H1 (cell line): ENCODE measurements around the gene MAGI2. TPM values are rescaled to one million over a fixed set of nuclear protein-coding genes. Genes with fewer than 3 reads are reported as not detected.

Experiments used
- CTCF ChIA-PET: fragments of 300-600 bp; sonication (Branson Sonifier 250); formaldehyde crosslinking; loops from one replicate; lab custom pipeline; 2021; ENCODE audit not compliant: partially characterized antibody; lab: Charles Lee
- POLR2A ChIA-PET: fragments of 300-600 bp; sonication (Branson Sonifier 250); formaldehyde crosslinking; loops from one replicate; lab custom pipeline; 2021; ENCODE audit warnings: inconsistent platforms; ENCODE audit not compliant: partially characterized antibody; lab: Charles Lee
- DNase-seq, 2 experiments: peaks; one replicate each; pipeline versions ENCODE4 v3.0.0 to v3.0.0-alpha.2; 2010 to 2022; ENCODE audit warnings: low spot score in 2 of 2, low read depth in 1 of 2, mixed read lengths in 1 of 2
- FAIRE-seq: peaks from 2 replicates; lab custom pipeline; 2011; peaks lifted over from hg19 to GRCh38; lab: Jason Lieb, UNC
- H2AFZ ChIP-seq: 2 replicates; pipeline ENCODE4 v1.8.1; 2012; ENCODE audit warnings: low read length, inconsistent platforms
- H2AK5ac ChIP-seq: 2 replicates; pipeline ENCODE4 v1.6.1; 2013; ENCODE audit warnings: low read depth, low read length
- H2BK120ac ChIP-seq: replicated peaks from 2 replicates; pipeline ENCODE3; 2013; ENCODE audit warnings: low read depth, low read length, inconsistent platforms
- H2BK12ac ChIP-seq: 2 replicates; pipeline ENCODE4 v1.6.1; 2013; ENCODE audit warnings: low read depth, low read length
- H2BK15ac ChIP-seq: 2 replicates; pipeline ENCODE4 v1.6.1; 2013; ENCODE audit warnings: low read length
- H2BK20ac ChIP-seq: 2 replicates; pipeline ENCODE4 v1.6.1; 2013; ENCODE audit warnings: low read length
- H2BK5ac ChIP-seq: 2 replicates; pipeline ENCODE4 v1.6.1; 2013; ENCODE audit warnings: low read depth, low read length
- H3K14ac ChIP-seq: 2 replicates; pipeline ENCODE4 v1.6.1; 2013; ENCODE audit warnings: inconsistent platforms; ENCODE audit not compliant: insufficient read length
- H3K18ac ChIP-seq: 2 replicates; pipeline ENCODE4 v1.6.1; 2013; ENCODE audit warnings: low read length; ENCODE audit errors: extremely low read depth
- H3K23ac ChIP-seq: 2 replicates; pipeline ENCODE4 v1.6.1; 2013; ENCODE audit warnings: inconsistent platforms; ENCODE audit not compliant: insufficient read length
- H3K23me2 ChIP-seq: 2 replicates; pipeline ENCODE4 v1.6.1; 2013; ENCODE audit warnings: low read depth, low read length
- H3K27ac ChIP-seq: 2 replicates; pipeline ENCODE4 v1.6.1; 2011; ENCODE audit warnings: low read depth, low read length, inconsistent platforms
- H3K27me3 ChIP-seq, 4 experiments: replicated peaks in 1 of 4; 1 replicate in 1 of 4; 2 replicates in 3 of 4; pipeline versions ENCODE4 v1.6.1 to v1.8.1; 2011 to 2013; ENCODE audit warnings: low read length in 3 of 4, mild to moderate bottlenecking in 3 of 4, inconsistent platforms in 2 of 4, mixed read lengths in 2 of 4, moderate library complexity in 1 of 4; ENCODE audit not compliant: control insufficient read depth in 3 of 4, insufficient read depth in 3 of 4; ENCODE audit errors: extremely low read depth in 1 of 4
- H3K36me3 ChIP-seq, 4 experiments: 2 replicates each; pipeline versions ENCODE4 v1.6.1 to v1.8.1; 2011 to 2013; ENCODE audit warnings: mild to moderate bottlenecking in 4 of 4, low read length in 3 of 4, moderate library complexity in 2 of 4, control low read depth in 1 of 4, inconsistent platforms in 1 of 4; ENCODE audit not compliant: insufficient read depth in 4 of 4, control insufficient read depth in 2 of 4
- H3K4ac ChIP-seq: replicated peaks from 2 replicates; pipeline ENCODE3; 2013; ENCODE audit warnings: low read length, low read depth, mixed read lengths, inconsistent platforms; ENCODE audit not compliant: insufficient read length
- H3K4me1 ChIP-seq, 4 experiments: replicated peaks in 1 of 4; 1 replicate in 1 of 4; 2 replicates in 3 of 4; pipeline versions ENCODE4 v1.6.1 to v1.8.1; 2011 to 2013; ENCODE audit warnings: low read length in 3 of 4, inconsistent platforms in 2 of 4, mixed read lengths in 1 of 4; ENCODE audit not compliant: insufficient read depth in 4 of 4, control insufficient read depth in 3 of 4
- H3K4me2 ChIP-seq, 2 experiments: 2 replicates each; pipeline versions ENCODE4 v1.6.1 to v1.8.1; 2011 to 2013; ENCODE audit warnings: low read depth in 2 of 2, low read length in 2 of 2, control low read depth in 1 of 2, inconsistent platforms in 1 of 2, mild to moderate bottlenecking in 1 of 2; ENCODE audit not compliant: insufficient read depth in 1 of 2
- H3K4me3 ChIP-seq, 4 experiments: fragments of 200-600, 300-600 bp in 1 of 4; sonication (generic), shearing (Covaris generic), sonication (Bioruptor Twin) in 1 of 4; 2 replicates each; pipeline versions ENCODE4 v1.5.1 to v1.8.1; 2011 to 2016; ENCODE audit warnings: low read length in 4 of 4, low read depth in 3 of 4, control low read depth in 2 of 4, inconsistent platforms in 2 of 4, mild to moderate bottlenecking in 2 of 4, mixed read lengths in 1 of 4, moderate library complexity in 1 of 4; ENCODE audit not compliant: insufficient read depth in 2 of 4; ENCODE audit errors: extremely low read depth in 1 of 4
- H3K56ac ChIP-seq: replicated peaks from 2 replicates; pipeline ENCODE3; 2013; ENCODE audit warnings: low read depth, mild to moderate bottlenecking, mixed read lengths, low read length, inconsistent platforms; ENCODE audit not compliant: insufficient read length
- H3K79me1 ChIP-seq: 2 replicates; pipeline ENCODE4 v1.6.1; 2013; ENCODE audit warnings: low read depth, low read length, control low read depth
- H3K79me2 ChIP-seq, 2 experiments: 2 replicates each; pipeline versions ENCODE4 v1.6.1 to v1.8.1; 2012 to 2013; ENCODE audit warnings: low read length in 2 of 2, mild to moderate bottlenecking in 2 of 2, inconsistent platforms in 1 of 2; ENCODE audit not compliant: insufficient read depth in 2 of 2, control insufficient read depth in 1 of 2
- H3K9ac ChIP-seq, 4 experiments: replicated peaks in 1 of 4; 1 replicate in 1 of 4; 2 replicates in 3 of 4; pipeline versions ENCODE4 v1.6.1 to v1.8.1; 2011 to 2013; ENCODE audit warnings: low read depth in 3 of 4, low read length in 3 of 4, control low read depth in 2 of 4, mild to moderate bottlenecking in 2 of 4, moderate library complexity in 2 of 4, inconsistent platforms in 1 of 4; ENCODE audit errors: extremely low read depth in 1 of 4
- H3K9me3 ChIP-seq, 2 experiments: 2 replicates each; pipeline versions ENCODE4 v1.6.1 to v1.8.1; 2012 to 2013; ENCODE audit warnings: mild to moderate bottlenecking in 2 of 2, moderate library complexity in 2 of 2, control low read depth in 1 of 2, inconsistent platforms in 1 of 2, low read depth in 1 of 2, low read length in 1 of 2, mixed read lengths in 1 of 2; ENCODE audit not compliant: insufficient read depth in 2 of 2
- H4K20me1 ChIP-seq, 2 experiments: replicated peaks in 1 of 2; 2 replicates each; pipeline versions ENCODE3 to v1.8.1; 2011 to 2013; ENCODE audit warnings: inconsistent platforms in 2 of 2, low read length in 2 of 2, mild to moderate bottlenecking in 1 of 2; ENCODE audit not compliant: insufficient read depth in 2 of 2, control insufficient read depth in 1 of 2
- H4K5ac ChIP-seq: 2 replicates; pipeline ENCODE4 v1.6.1; 2013; ENCODE audit warnings: low read length, low read depth, mixed read lengths, inconsistent platforms; ENCODE audit not compliant: insufficient read length
- H4K8ac ChIP-seq: 2 replicates; pipeline ENCODE4 v1.8.0; 2013; ENCODE audit warnings: mild to moderate bottlenecking, moderate library complexity, low read length, inconsistent platforms; ENCODE audit not compliant: insufficient read depth; ENCODE audit errors: extremely low read depth
- H4K91ac ChIP-seq: replicated peaks from 2 replicates; pipeline ENCODE3; 2013; ENCODE audit warnings: low read length, mixed read lengths, inconsistent platforms; ENCODE audit not compliant: insufficient read length
- BACH1 ChIP-seq: IDR thresholded peaks from 2 replicates; pipeline ENCODE4 v1.6.1; 2012; ENCODE audit warnings: low read length, improper control_type of control experiment
- CBX5 ChIP-seq: fragments of 300-800, 300-1000 bp; sonication (generic); IDR thresholded peaks from 2 replicates; pipeline ENCODE4 v1.7.1; 2016; ENCODE audit warnings: antibody characterized with exemption, low read length, low read depth
- CTBP2 ChIP-seq: IDR thresholded peaks from 2 replicates; pipeline ENCODE4 v1.7.0; 2011; ENCODE audit warnings: borderline replicate concordance, mild to moderate bottlenecking, moderate library complexity, mixed read lengths, low read length; ENCODE audit not compliant: insufficient read depth, insufficient read length
- GTF2F1 ChIP-seq: IDR thresholded peaks from 2 replicates; pipeline ENCODE4 v1.6.1; 2012; ENCODE audit warnings: low read depth, low read length, improper control_type of control experiment, borderline replicate concordance
- KDM4A ChIP-seq: IDR thresholded peaks from one replicate; pipeline ENCODE4 v1.7.1; 2012; ENCODE audit warnings: low read depth, mild to moderate bottlenecking, moderate library complexity, low read length, inconsistent platforms; ENCODE audit not compliant: severe bottlenecking
- MAX ChIP-seq: IDR thresholded peaks from 2 replicates; pipeline ENCODE4 v1.6.1; 2012; ENCODE audit warnings: inconsistent platforms
- NANOG ChIP-seq: IDR thresholded peaks from 2 replicates; pipeline ENCODE4 v1.6.1; 2011; ENCODE audit warnings: low read length, low read depth, mild to moderate bottlenecking, inconsistent platforms; ENCODE audit not compliant: insufficient read depth, poor library complexity, severe bottlenecking
- RAD21 ChIP-seq, 2 experiments: IDR thresholded peaks in 1 of 2; conservative IDR thresholded peaks in 1 of 2; 2 replicates each; pipeline ENCODE4 v1.6.1; 2011; ENCODE audit warnings: low read depth in 2 of 2, low read length in 2 of 2, improper control_type of control experiment in 1 of 2, inconsistent platforms in 1 of 2, mild to moderate bottlenecking in 1 of 2, moderate library complexity in 1 of 2
- RXRA ChIP-seq: IDR thresholded peaks from 2 replicates; pipeline ENCODE4 v1.6.1; 2011; ENCODE audit warnings: low read depth, mild to moderate bottlenecking, low read length, moderate library complexity; ENCODE audit not compliant: insufficient read depth
- SAP30 ChIP-seq: fragments of 300-600 bp; sonication (generic); IDR thresholded peaks from 2 replicates; pipeline ENCODE4 v1.7.1; 2012; ENCODE audit warnings: low read length, moderate library complexity, mild to moderate bottlenecking, inconsistent platforms; ENCODE audit not compliant: insufficient read depth, insufficient replicate concordance
- SIX5 ChIP-seq: IDR thresholded peaks from 2 replicates; pipeline ENCODE4 v1.6.1; 2011; ENCODE audit warnings: mild to moderate bottlenecking, low read depth, low read length
- SRF ChIP-seq: IDR thresholded peaks from 2 replicates; pipeline ENCODE4 v1.6.1; 2011; ENCODE audit warnings: mild to moderate bottlenecking, low read depth, low read length, moderate library complexity
- TAF7 ChIP-seq: optimal IDR thresholded peaks from 2 replicates; pipeline ENCODE3; 2011; ENCODE audit warnings: low read depth, mild to moderate bottlenecking, inconsistent platforms, low read length, moderate library complexity, borderline replicate concordance
- ZNF274 ChIP-seq: IDR thresholded peaks from 2 replicates; pipeline ENCODE4 v1.7.0; 2012; ENCODE audit warnings: low read length, borderline replicate concordance; ENCODE audit errors: extremely low read depth
- polyA plus RNA-seq, 7 experiments: library from polyadenylated mRNA; depleted of rRNA in 3 of 7; stranded (reverse) in 5 of 7; unstranded in 2 of 7; fragments of >200 nt in 5 of 7; fragments of 200-250 nt in 2 of 7; gene quantifications; 1 replicate in 5 of 7; 2 replicates in 1 of 7; 4 replicates in 1 of 7; pipeline versions ENCODE4 v1.2.1 to v1.2.3, GENCODE V29; 2011 to 2013; ENCODE audit warnings: missing spikeins in 2 of 7, mixed read lengths in 2 of 7
- total RNA-seq: library from RNA; stranded (reverse); fragmentation: NEBNext Ultra II Directional; extraction: Animal tissue kit (Norgen Biotek cat#: 25700); gene quantifications from 2 replicates; pipeline ENCODE4 v1.2.1, GENCODE V29; 2021

Gene MAGI2
- total and polyA plus RNA-seq, 2 of the 8 experiments (the other 6 are each of a cell fraction or from before 2014, with no cell fraction given), result 6.0 to 27.3 TPM

GRCh38 chr7:78996013-78996412 lies 457.5 kb downstream of the MAGI2 start:
- no peak overlapping the region for H2AFZ ChIP-seq
- no peak overlapping the region for H4K8ac ChIP-seq
- no peak overlapping the region for H3K4ac ChIP-seq
- H4K20me1 ChIP-seq, result no peaks in the 10 kb centered on the region
- no peak overlapping the region for H2BK12ac ChIP-seq
- H3K23me2 ChIP-seq, result no peaks in the 10 kb centered on the region
- no peak overlapping the region for H2BK5ac ChIP-seq
- H3K56ac ChIP-seq, result no peak overlapping the region
- no peak overlapping the region for H3K18ac ChIP-seq
- H4K91ac ChIP-seq, result no peak overlapping the region
- no peaks in the 10 kb centered on the region for H3K9me3 ChIP-seq
- CTCF ChIA-PET, result interaction anchor here (0.6 kb wide), 1 partner anchor 65 kb away, joined by 3 read pairs; no protein-coding TSS in a partner anchor
- H3K79me1 ChIP-seq, result no peaks in the 10 kb centered on the region
- no peaks in the 10 kb centered on the region for H3K79me2 ChIP-seq
- no peak overlapping the region for H2BK20ac ChIP-seq
- no peak for DNase-seq
- no peak overlapping the region for H3K4me2 ChIP-seq
- no peaks in the 10 kb centered on the region for H3K27me3 ChIP-seq
- H2BK120ac ChIP-seq, result no peak overlapping the region
- POLR2A ChIA-PET, result no interaction called here
- no peak overlapping the region for H3K23ac ChIP-seq
- no peak overlapping the region for H3K9ac ChIP-seq
- no peak overlapping the region for H2BK15ac ChIP-seq
- H3K27ac ChIP-seq, result no peak overlapping the region
- no peak overlapping the region for H2AK5ac ChIP-seq
- H3K4me1 ChIP-seq, result no peaks in the 10 kb centered on the region
- H3K14ac ChIP-seq, result no peak overlapping the region
- no peaks in the 10 kb centered on the region for H3K36me3 ChIP-seq
- FAIRE-seq, result no peak
- no peak overlapping the region for H4K5ac ChIP-seq
- no peak overlapping the region for H3K4me3 ChIP-seq
- TF ChIP-seq RAD21 (IDR thresholded peaks at IDR 0.05 in 1 of 2, conservative IDR thresholded peaks at IDR 0.05 in 1 of 2; ENCODE audit: low read depth in 2 of 2, low read length in 2 of 2) (no peak), SIX5 (no peak), CTBP2 (no peak), GTF2F1 (no peak), ZNF274 (no peak), MAX (no peak), RXRA (no peak), SAP30 (no peak), TAF7 (no peak), KDM4A (no peak), CBX5 (no peak), SRF (no peak), NANOG (no peak), BACH1 (no peak)
